Spleen (tissue), 7 donors: ENCODE results near the gene CMSS1.

Experiments
- POLR2A ChIP-seq, 3 donors: fragments of 450-650 bp; IDR thresholded peaks; one replicate each; pipeline ENCODE4 v1.5.1; 2017; ENCODE audit warnings: antibody characterized with exemption in 3 of 3, mild to moderate bottlenecking in 1 of 3
- POLR2AphosphoS5 ChIP-seq, 3 donors: sonication (generic); formaldehyde crosslinking; IDR thresholded peaks; one replicate each; pipeline ENCODE4 v1.5.1; 2017; ENCODE audit warnings: antibody characterized with exemption in 3 of 3
- TF ChIP-seq, protein P1 (sequence below), 11 experiments: fragments of 200-600 bp in 7 of 11; fragments of 450-650 bp in 4 of 11; sonication (generic) in 4 of 11; IDR thresholded peaks in 8 of 11; conservative IDR thresholded peaks in 3 of 11; 1 replicate in 7 of 11; 2 replicates in 4 of 11; pipeline versions ENCODE4 v1.4.0 to v1.8.0; 2016 to 2021; ENCODE audit warnings: antibody characterized with exemption in 11 of 11, inconsistent platforms in 4 of 11, mild to moderate bottlenecking in 1 of 11
- donor health status: DM: no; HTN: no; CAD: no; lungs with moderate emphysema.
- donor health status: DM: no; HTN: no; CAD: no.
- donor health status: DM: no; HTN: no; CAD: no.

GRCh38 chr3:99852851-99853250 lies 35.2 kb downstream of the CMSS1 start:
- TF ChIP-seq, protein P1, sequence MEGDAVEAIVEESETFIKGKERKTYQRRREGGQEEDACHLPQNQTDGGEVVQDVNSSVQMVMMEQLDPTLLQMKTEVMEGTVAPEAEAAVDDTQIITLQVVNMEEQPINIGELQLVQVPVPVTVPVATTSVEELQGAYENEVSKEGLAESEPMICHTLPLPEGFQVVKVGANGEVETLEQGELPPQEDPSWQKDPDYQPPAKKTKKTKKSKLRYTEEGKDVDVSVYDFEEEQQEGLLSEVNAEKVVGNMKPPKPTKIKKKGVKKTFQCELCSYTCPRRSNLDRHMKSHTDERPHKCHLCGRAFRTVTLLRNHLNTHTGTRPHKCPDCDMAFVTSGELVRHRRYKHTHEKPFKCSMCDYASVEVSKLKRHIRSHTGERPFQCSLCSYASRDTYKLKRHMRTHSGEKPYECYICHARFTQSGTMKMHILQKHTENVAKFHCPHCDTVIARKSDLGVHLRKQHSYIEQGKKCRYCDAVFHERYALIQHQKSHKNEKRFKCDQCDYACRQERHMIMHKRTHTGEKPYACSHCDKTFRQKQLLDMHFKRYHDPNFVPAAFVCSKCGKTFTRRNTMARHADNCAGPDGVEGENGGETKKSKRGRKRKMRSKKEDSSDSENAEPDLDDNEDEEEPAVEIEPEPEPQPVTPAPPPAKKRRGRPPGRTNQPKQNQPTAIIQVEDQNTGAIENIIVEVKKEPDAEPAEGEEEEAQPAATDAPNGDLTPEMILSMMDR (IDR thresholded peaks at IDR 0.05 in 8 of 11, conservative IDR thresholded peaks at IDR 0.05 in 3 of 11): no peak
- TF ChIP-seq POLR2A (IDR thresholded peaks at IDR 0.05) (no peak), POLR2AphosphoS5 (IDR thresholded peaks at IDR 0.05) (no peak)
